ENCODE measurements around the gene CLEC4C.

DNA sequence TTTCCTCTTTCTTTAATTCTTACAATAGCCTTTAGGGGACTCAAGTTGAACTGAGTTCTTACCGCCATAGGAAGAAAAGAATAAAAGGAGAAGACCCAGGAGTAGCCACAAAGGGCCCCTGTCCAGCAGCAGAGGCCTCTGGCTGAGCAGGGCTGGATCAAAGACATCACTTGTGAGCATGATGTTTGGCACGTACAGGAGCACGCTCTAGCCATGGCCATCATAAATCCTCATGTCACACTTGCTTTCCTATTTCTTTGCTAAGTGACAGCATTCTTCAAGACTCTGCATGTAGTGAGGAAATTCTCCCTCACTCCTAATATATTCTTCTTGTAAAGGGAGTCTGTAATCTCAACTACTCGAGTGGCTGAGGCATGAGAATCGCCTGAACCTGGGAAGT, 15.7 kb downstream of the CLEC4C start:
- TF ChIP-seq ZNF76 (tag by site-specific recombination; IDR thresholded peaks at IDR 0.05; ENCODE audit: borderline replicate concordance, low read depth) (no peak), MYNN (tag by site-specific recombination; IDR thresholded peaks at IDR 0.05; ENCODE audit: borderline replicate concordance) (no peak), ZNF223 (tag by site-specific recombination; IDR thresholded peaks at IDR 0.05) (no peak), ZNF138 (tag by site-specific recombination; IDR thresholded peaks at IDR 0.05; ENCODE audit: borderline replicate concordance) (no peak)
- TF ChIP-seq, protein P1, sequence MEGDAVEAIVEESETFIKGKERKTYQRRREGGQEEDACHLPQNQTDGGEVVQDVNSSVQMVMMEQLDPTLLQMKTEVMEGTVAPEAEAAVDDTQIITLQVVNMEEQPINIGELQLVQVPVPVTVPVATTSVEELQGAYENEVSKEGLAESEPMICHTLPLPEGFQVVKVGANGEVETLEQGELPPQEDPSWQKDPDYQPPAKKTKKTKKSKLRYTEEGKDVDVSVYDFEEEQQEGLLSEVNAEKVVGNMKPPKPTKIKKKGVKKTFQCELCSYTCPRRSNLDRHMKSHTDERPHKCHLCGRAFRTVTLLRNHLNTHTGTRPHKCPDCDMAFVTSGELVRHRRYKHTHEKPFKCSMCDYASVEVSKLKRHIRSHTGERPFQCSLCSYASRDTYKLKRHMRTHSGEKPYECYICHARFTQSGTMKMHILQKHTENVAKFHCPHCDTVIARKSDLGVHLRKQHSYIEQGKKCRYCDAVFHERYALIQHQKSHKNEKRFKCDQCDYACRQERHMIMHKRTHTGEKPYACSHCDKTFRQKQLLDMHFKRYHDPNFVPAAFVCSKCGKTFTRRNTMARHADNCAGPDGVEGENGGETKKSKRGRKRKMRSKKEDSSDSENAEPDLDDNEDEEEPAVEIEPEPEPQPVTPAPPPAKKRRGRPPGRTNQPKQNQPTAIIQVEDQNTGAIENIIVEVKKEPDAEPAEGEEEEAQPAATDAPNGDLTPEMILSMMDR (tag by site-specific recombination; IDR thresholded peaks at IDR 0.05) = no peak

All from HEK293 (cell line).